ENCODE measurements around the gene MRAS. TPM values are rescaled to one million over a fixed set of nuclear protein-coding genes. Genes with fewer than 3 reads are reported as not detected.
"Not testable (repeated sequence)": the region's sequence is repeated elsewhere in the genome, so short reads cannot be mapped to it uniquely, and the experiment has no call there.

The MRAS gene
- polyA plus RNA-seq, 1 experiment: 58.3 TPM

- ChIA-PET POLR2A (no interaction called here), CTCF (interaction anchor here (1.5 kb wide), 1 partner anchor 96 kb away, joined by 4 read pairs; no protein-coding TSS in a partner anchor)
- no peak overlapping the region for H3K27ac ChIP-seq (ENCODE audit: low read depth, low read length)
- H3K9me3 ChIP-seq (ENCODE audit: control insufficient read depth, insufficient read depth, low read length): peaks cover 6% of the 10 kb centered on the region; the same call in 1 of the 2 replicates
- H3K27me3 ChIP-seq (ENCODE audit: control insufficient read depth, insufficient read depth, low read length): peaks cover 10% of the 10 kb centered on the region
- H3K4me3 ChIP-seq (ENCODE audit: low read depth, low read length): no peak overlapping the region
- no peak for DNase-seq (ENCODE audit: low read depth, low spot score)
- no peak for TF ChIP-seq CTCF (IDR thresholded peaks at IDR 0.05; ENCODE audit: low read depth, low read length)
Observed at GRCh38 chr3:138424323-138424722, 75.9 kb downstream of the MRAS start.

- DNase-seq (ENCODE audit: low read depth, low spot score): no peak
- Histone ChIP-seq H3K27me3 (ENCODE audit: control insufficient read depth, insufficient read depth, low read length) (peaks cover 6% of the 10 kb centered on the region), H3K4me3 (ENCODE audit: low read depth, low read length) (no peak overlapping the region), H3K27ac (ENCODE audit: low read depth, low read length) (no peak overlapping the region), H3K9me3 (ENCODE audit: control insufficient read depth, insufficient read depth, low read length) (peaks cover 3% of the 10 kb centered on the region; the same call in 1 of the 2 replicates)
- CTCF ChIA-PET: interaction anchor here (0.5 to 7.6 kb wide), 9 partner anchors 9 to 252 kb away, joined by 3 to 83 read pairs (median 4); partner anchors contain the start of gene DBR1
- TF ChIP-seq CTCF (IDR thresholded peaks at IDR 0.05; ENCODE audit: low read depth, low read length): peak; percentile 67
- POLR2A ChIA-PET: no interaction called here
Observed at GRCh38 chr3:138426211-138426610, 77.8 kb downstream of the MRAS start.

DNA sequence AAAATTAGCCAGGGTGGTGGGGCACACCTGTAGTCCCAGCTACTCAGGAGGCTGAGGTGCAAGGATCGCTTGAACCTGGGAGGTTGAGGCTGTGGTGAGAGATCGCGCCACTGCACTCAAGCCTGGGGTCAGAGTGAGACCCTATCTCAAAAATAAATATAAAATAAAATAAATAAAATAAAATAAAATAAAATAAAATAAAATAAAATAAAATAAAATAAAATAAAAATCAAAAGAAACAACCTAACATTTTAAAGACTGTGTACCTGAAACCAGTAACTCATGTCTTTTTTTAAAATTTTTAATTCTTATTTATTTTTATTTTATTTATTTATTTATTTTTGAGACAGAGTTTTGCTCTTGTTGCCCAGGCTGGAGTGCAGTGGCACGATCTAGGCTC lies 78.4 kb downstream of the MRAS start:
- H3K4me3 ChIP-seq (ENCODE audit: low read depth, low read length); H3K9me3 ChIP-seq (ENCODE audit: control insufficient read depth, insufficient read depth, low read length); POLR2A ChIA-PET; H3K27me3 ChIP-seq (ENCODE audit: control insufficient read depth, insufficient read depth, low read length); H3K27ac ChIP-seq (ENCODE audit: low read depth, low read length); DNase-seq (ENCODE audit: low read depth, low spot score): not testable (repeated sequence)
- CTCF ChIA-PET: interaction anchor here (1.2 to 7.6 kb wide), 3 partner anchors 10 to 98 kb away, joined by 8 to 83 read pairs (median 23); no protein-coding TSS in a partner anchor

- no peak for DNase-seq (ENCODE audit: low read depth, low spot score)
- no peak for TF ChIP-seq CTCF (IDR thresholded peaks at IDR 0.05; ENCODE audit: low read depth, low read length)
- POLR2A ChIA-PET: interaction anchor here (0.7 kb wide), 1 partner anchor 66 kb away, joined by 3 read pairs; no protein-coding TSS in a partner anchor
Observed at GRCh38 chr3:138429665-138430064, 81.3 kb downstream of the MRAS start.

GRCh38 chr3:138432576-138433240 lies 84.3 kb downstream of the MRAS start:
- ChIA-PET CTCF (interaction anchor here (0.5 to 7.6 kb wide), 3 partner anchors 16 to 491 kb away, joined by 4 to 83 read pairs (median 4); no protein-coding TSS in a partner anchor), POLR2A (no interaction called here)
- H3K9me3 ChIP-seq (ENCODE audit: control insufficient read depth, insufficient read depth, low read length): peaks cover 11% of the 10 kb centered on the region
- no peak for TF ChIP-seq CTCF (IDR thresholded peaks at IDR 0.05; ENCODE audit: low read depth, low read length)
- H3K4me3 ChIP-seq (ENCODE audit: low read depth, low read length): no peak overlapping the region
- no peak overlapping the region for H3K27ac ChIP-seq (ENCODE audit: low read depth, low read length)
- DNase-seq (ENCODE audit: low read depth, low spot score): no peak
- H3K27me3 ChIP-seq (ENCODE audit: control insufficient read depth, insufficient read depth, low read length): peaks cover 59% of the 10 kb centered on the region

More at GRCh38 chr3:138429665-138430064, 81.3 kb downstream of the MRAS start:
- CTCF ChIA-PET: interaction anchor here (0.7 to 7.6 kb wide), 4 partner anchors 13 to 494 kb away, joined by 3 to 83 read pairs (median 4); no protein-coding TSS in a partner anchor
- Histone ChIP-seq H3K4me3 (ENCODE audit: low read depth, low read length) (no peak overlapping the region), H3K27ac (ENCODE audit: low read depth, low read length) (no peak overlapping the region), H3K9me3 (ENCODE audit: control insufficient read depth, insufficient read depth, low read length) (peaks cover 8% of the 10 kb centered on the region), H3K27me3 (ENCODE audit: control insufficient read depth, insufficient read depth, low read length) (peaks cover 29% of the 10 kb centered on the region)
